Measurements from ENCODE around the gene CARD10.
A peak's percentile ranks its signal among the peaks of the same experiment; 100 is the strongest.

CARD10 gene

GRCh38 chr22:37449331-37450001 lies 69.7 kb downstream of the CARD10 start:
- peak; percentile 31; the same call in 1 of the 2 replicates for TF ChIP-seq PKNOX1 (IDR thresholded peaks at IDR 0.05)
- no peak for TF ChIP-seq FOXK2 (IDR thresholded peaks at IDR 0.05)
- no peak for DNase-seq (ENCODE audit: extremely low spot score)
- POLR2A ChIA-PET = interaction anchor here (0.6 kb wide), 1 partner anchor 250 kb away, joined by 3 read pairs; no protein-coding TSS in a partner anchor
- CTCF ChIA-PET = interaction anchor here (0.8 to 1.6 kb wide), 5 partner anchors 9 to 134 kb away, joined by 3 to 6 read pairs (median 5); no protein-coding TSS in a partner anchor

- TF ChIP-seq BHLHE40 (IDR thresholded peaks at IDR 0.05; ENCODE audit: borderline replicate concordance) (no peak), FOXK2 (IDR thresholded peaks at IDR 0.05) (no peak), ZNF384 (IDR thresholded peaks at IDR 0.05) (no peak), ARNT (IDR thresholded peaks at IDR 0.05) (no peak)
- POLR2A ChIA-PET = interaction anchor here (0.6 to 0.8 kb wide), 2 partner anchors 144 to 249 kb away, joined by 3 read pairs; no protein-coding TSS in a partner anchor
- no peak for DNase-seq (ENCODE audit: extremely low spot score)
- CTCF ChIA-PET = interaction anchor here (0.8 to 1.4 kb wide), 3 partner anchors 10 to 132 kb away, joined by 4 to 6 read pairs (median 5); no protein-coding TSS in a partner anchor
Observed at GRCh38 chr22:37448516-37449127, 70.6 kb downstream of the CARD10 start.

- ChIA-PET POLR2A (no interaction called here), CTCF (interaction anchor here (1.2 kb wide), 1 partner anchor 16 kb away, joined by 3 read pairs; no protein-coding TSS in a partner anchor)
- no peak for DNase-seq (ENCODE audit: extremely low spot score)
- TF ChIP-seq PKNOX1 (IDR thresholded peaks at IDR 0.05) (no peak), FOXK2 (IDR thresholded peaks at IDR 0.05) (no peak), SP1 (IDR thresholded peaks at IDR 0.05) (no peak), ARNT (IDR thresholded peaks at IDR 0.05) (no peak), TARDBP (IDR thresholded peaks at IDR 0.05) (no peak), FOXA1 (IDR thresholded peaks at IDR 0.05) (no peak), L3MBTL2 (conservative IDR thresholded peaks at IDR 0.05) (no peak), NFRKB (IDR thresholded peaks at IDR 0.05) (no peak), BHLHE40 (IDR thresholded peaks at IDR 0.05; ENCODE audit: borderline replicate concordance) (no peak)
Observed at GRCh38 chr22:37445501-37445900, 73.7 kb downstream of the CARD10 start.

- DNase-seq (ENCODE audit: extremely low spot score) = no peak
- TF ChIP-seq PKNOX1 (IDR thresholded peaks at IDR 0.05) (no peak), CTBP1 (IDR thresholded peaks at IDR 0.05; ENCODE audit: borderline replicate concordance) (no peak), ZNF384 (IDR thresholded peaks at IDR 0.05) (no peak), FOXA1 (IDR thresholded peaks at IDR 0.05) (no peak), LEF1 (IDR thresholded peaks at IDR 0.05; ENCODE audit: borderline replicate concordance) (no peak), TARDBP (IDR thresholded peaks at IDR 0.05) (no peak), SUZ12 (IDR thresholded peaks at IDR 0.05) (no peak), SP1 (IDR thresholded peaks at IDR 0.05) (no peak), FOXK2 (IDR thresholded peaks at IDR 0.05) (no peak), HDGF (IDR thresholded peaks at IDR 0.05; ENCODE audit: borderline replicate concordance) (no peak), FOXM1 (IDR thresholded peaks at IDR 0.05; ENCODE audit: borderline replicate concordance) (no peak), L3MBTL2 (conservative IDR thresholded peaks at IDR 0.05) (no peak), ELF4 (IDR thresholded peaks at IDR 0.05) (no peak), NFRKB (IDR thresholded peaks at IDR 0.05) (no peak)
- CTCF ChIA-PET = no interaction called here
- POLR2A ChIA-PET = no interaction called here
Observed at GRCh38 chr22:37443977-37444376, 75.2 kb downstream of the CARD10 start.

- CTCF ChIA-PET = no interaction called here
- TF ChIP-seq ELF4 (IDR thresholded peaks at IDR 0.05) (no peak), FOXA1 (IDR thresholded peaks at IDR 0.05) (no peak), SUZ12 (IDR thresholded peaks at IDR 0.05) (no peak), NFRKB (IDR thresholded peaks at IDR 0.05) (no peak), LEF1 (IDR thresholded peaks at IDR 0.05; ENCODE audit: borderline replicate concordance) (no peak)
- POLR2A ChIA-PET = no interaction called here
- DNase-seq (ENCODE audit: extremely low spot score) = no peak
Observed at GRCh38 chr22:37443086-37443485, 76.1 kb downstream of the CARD10 start.

GRCh38 chr22:37442537-37442936 lies 76.7 kb downstream of the CARD10 start:
- no peak for TF ChIP-seq PKNOX1 (IDR thresholded peaks at IDR 0.05)
- TF ChIP-seq L3MBTL2 (conservative IDR thresholded peaks at IDR 0.05) = no peak
- no peak for TF ChIP-seq BHLHE40 (IDR thresholded peaks at IDR 0.05; ENCODE audit: borderline replicate concordance)
- DNase-seq (ENCODE audit: extremely low spot score) = no peak
- ChIA-PET POLR2A (no interaction called here), CTCF (no interaction called here)
